Measurements from ENCODE around the gene PWWP2A.

PWWP2A gene

DNA sequence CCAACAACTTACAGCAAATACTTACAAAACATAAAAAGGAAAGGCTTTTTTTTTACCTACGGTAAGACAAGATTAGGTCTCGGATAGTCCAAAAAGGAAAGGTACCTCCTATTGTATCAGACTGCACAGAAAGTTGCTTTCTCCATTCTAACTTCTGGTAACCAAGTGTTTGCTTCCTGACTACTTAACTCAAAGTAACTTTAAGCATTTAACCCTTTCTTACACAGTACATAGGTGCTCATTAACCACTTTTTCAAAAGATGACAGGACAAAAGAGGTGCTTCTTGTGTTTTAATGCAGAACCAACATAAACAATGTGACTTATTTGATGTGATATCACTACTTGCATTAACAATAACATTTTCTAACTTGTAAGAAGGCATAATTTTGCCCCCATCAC is 23.1 kb downstream of the PWWP2A start:
- TF ChIP-seq, protein P1, sequence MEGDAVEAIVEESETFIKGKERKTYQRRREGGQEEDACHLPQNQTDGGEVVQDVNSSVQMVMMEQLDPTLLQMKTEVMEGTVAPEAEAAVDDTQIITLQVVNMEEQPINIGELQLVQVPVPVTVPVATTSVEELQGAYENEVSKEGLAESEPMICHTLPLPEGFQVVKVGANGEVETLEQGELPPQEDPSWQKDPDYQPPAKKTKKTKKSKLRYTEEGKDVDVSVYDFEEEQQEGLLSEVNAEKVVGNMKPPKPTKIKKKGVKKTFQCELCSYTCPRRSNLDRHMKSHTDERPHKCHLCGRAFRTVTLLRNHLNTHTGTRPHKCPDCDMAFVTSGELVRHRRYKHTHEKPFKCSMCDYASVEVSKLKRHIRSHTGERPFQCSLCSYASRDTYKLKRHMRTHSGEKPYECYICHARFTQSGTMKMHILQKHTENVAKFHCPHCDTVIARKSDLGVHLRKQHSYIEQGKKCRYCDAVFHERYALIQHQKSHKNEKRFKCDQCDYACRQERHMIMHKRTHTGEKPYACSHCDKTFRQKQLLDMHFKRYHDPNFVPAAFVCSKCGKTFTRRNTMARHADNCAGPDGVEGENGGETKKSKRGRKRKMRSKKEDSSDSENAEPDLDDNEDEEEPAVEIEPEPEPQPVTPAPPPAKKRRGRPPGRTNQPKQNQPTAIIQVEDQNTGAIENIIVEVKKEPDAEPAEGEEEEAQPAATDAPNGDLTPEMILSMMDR (IDR thresholded peaks at IDR 0.05; ENCODE audit: low read depth, low read length) = no peak

DNA sequence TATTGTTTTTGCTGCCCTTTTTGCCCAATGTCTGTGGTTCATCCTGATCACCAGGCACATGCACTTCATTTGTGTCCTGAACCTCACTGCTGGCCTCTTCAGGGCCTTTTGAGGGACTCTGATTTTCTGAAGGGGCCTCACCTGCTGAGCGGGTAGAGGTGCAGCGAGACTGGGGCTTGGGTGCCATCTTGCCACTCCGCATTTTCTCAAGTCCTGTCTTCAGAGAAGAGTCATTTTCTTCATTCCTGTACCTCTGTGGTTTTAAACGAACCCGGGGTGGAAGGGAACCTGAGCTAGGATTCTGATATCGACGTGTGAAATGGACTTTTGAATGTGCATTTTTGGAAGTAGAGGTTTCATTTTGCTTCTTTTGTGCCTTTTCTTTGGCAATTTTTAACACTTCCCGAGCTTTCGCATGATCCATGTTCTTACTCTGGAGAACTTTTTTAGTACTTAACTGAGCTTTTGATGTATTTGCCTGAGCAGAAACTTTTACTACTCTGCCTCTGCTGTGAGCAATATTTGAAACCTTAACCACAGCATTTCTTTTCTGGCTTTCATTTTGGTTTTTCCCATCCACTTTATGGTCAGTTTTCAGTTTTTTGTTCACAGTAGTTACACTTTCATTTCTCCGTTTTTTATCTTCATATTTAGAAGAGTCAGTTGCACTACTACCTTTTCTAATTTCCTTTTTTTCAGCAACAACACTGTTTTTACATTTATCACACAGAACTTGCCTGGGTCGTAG is 26.1 kb downstream of the PWWP2A start:
- DNase-seq (ENCODE audit: extremely low read depth, low read depth) = no peak
- TF ChIP-seq, protein P1 (IDR thresholded peaks at IDR 0.05; ENCODE audit: low read depth, low read length) = no peak

More for the DNA sequence above, 23.1 kb downstream of the PWWP2A start:
- DNase-seq (ENCODE audit: extremely low read depth, low read depth) = no peak

GRCh38 chr5:160092514-160092913 is 26.7 kb downstream of the PWWP2A start:
- TF ChIP-seq, protein P1 (IDR thresholded peaks at IDR 0.05; ENCODE audit: low read depth, low read length) = no peak
- no peak for DNase-seq (ENCODE audit: extremely low read depth, low read depth)

- no peak for DNase-seq (ENCODE audit: extremely low read depth, low read depth)
Observed at GRCh38 chr5:160090059-160090458, 29.2 kb downstream of the PWWP2A start.

GRCh38 chr5:160089531-160089930 is 29.7 kb downstream of the PWWP2A start:
- no peak for DNase-seq (ENCODE audit: extremely low read depth, low read depth)
- TF ChIP-seq, protein P1 (IDR thresholded peaks at IDR 0.05; ENCODE audit: low read depth, low read length) = no peak

More at GRCh38 chr5:160090059-160090458, 29.2 kb downstream of the PWWP2A start:
- TF ChIP-seq, protein P1 (IDR thresholded peaks at IDR 0.05; ENCODE audit: low read depth, low read length) = no peak

DNA sequence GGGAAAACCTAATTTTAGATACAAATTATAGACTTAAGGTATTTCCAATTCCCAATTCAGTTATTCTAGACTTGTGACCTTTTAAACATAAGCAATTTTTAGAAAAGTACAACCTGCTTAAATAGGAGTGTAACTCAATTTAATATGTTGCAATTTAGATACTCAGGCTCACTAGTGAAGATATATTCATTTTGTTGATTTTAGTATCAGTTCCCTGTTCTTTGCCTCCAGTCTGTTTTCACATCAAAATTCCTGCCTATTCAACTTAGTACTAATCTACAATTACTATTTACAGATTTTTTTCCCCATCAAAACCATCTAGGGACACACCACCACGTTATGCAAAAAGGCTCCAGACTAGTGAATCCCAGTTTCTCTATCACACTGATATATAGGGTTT is 30.4 kb downstream of the PWWP2A start:
- DNase-seq (ENCODE audit: extremely low read depth, low read depth) = no peak
- TF ChIP-seq, protein P1 (IDR thresholded peaks at IDR 0.05; ENCODE audit: low read depth, low read length) = no peak

GRCh38 chr5:160087199-160087598 is 32.1 kb downstream of the PWWP2A start:
- TF ChIP-seq, protein P1 (IDR thresholded peaks at IDR 0.05; ENCODE audit: low read depth, low read length) = no peak
- DNase-seq (ENCODE audit: extremely low read depth, low read depth) = no peak
